Sigmoid colon (tissue), 7 donors: ENCODE data around the gene IL6ST. TPM values are rescaled to one million over a fixed set of nuclear protein-coding genes. Genes with fewer than 3 reads are reported as not detected.
"Not testable (repeated sequence)": the region's sequence is repeated elsewhere in the genome, so short reads cannot be mapped to it uniquely, and the experiment has no call there.

Experiments used
- DNase-seq: peaks from one replicate; pipeline ENCODE4 v3.0.0-alpha.2; 2019
- H3K27ac ChIP-seq, 4 donors: fragments of 200-600 bp; sonication (generic); one replicate each; pipeline ENCODE4 v1.5.1; 2016 to 2019; ENCODE audit warnings: mild to moderate bottlenecking in 1 of 4
- H3K27me3 ChIP-seq, 3 donors: fragments of 200-600 bp; sonication (generic); one replicate each; pipeline ENCODE4 v1.5.1; 2019; ENCODE audit warnings: mild to moderate bottlenecking in 1 of 3
- H3K36me3 ChIP-seq, 4 donors: fragments of 200-600 bp; sonication (generic); one replicate each; pipeline ENCODE4 v1.5.1; 2016 to 2019
- H3K4me1 ChIP-seq, 4 donors: fragments of 200-600 bp; sonication (generic); one replicate each; pipeline ENCODE4 v1.5.1; 2017 to 2019
- H3K4me3 ChIP-seq, 4 donors: fragments of 200-600 bp; sonication (generic); one replicate each; pipeline ENCODE4 v1.5.1; 2017 to 2019; ENCODE audit warnings: mild to moderate bottlenecking in 2 of 4, moderate library complexity in 1 of 4
- H3K9me3 ChIP-seq, 4 donors: fragments of 200-600 bp in 3 of 4; sonication (generic) in 3 of 4; one replicate each; pipeline versions ENCODE4 v1.5.1 to v1.6.1; 2013 to 2019
- CTCF ChIP-seq, 4 experiments: fragments of 450-650 bp in 3 of 4; fragments of 200-600 bp in 1 of 4; IDR thresholded peaks; one replicate each; pipeline ENCODE4 v1.5.1; 2016 to 2019; ENCODE audit warnings: antibody characterized with exemption in 4 of 4, mild to moderate bottlenecking in 3 of 4, moderate library complexity in 2 of 4
- EP300 ChIP-seq, 4 donors: sonication (generic); formaldehyde crosslinking; IDR thresholded peaks; one replicate each; pipeline ENCODE4 v1.6.1; 2017; ENCODE audit warnings: antibody characterized with exemption in 4 of 4
- POLR2A ChIP-seq, 2 donors: fragments of 450-650 bp; IDR thresholded peaks; one replicate each; pipeline ENCODE4 v1.6.1; 2016; ENCODE audit warnings: antibody characterized with exemption in 2 of 2, mild to moderate bottlenecking in 2 of 2, moderate library complexity in 2 of 2
- POLR2AphosphoS5 ChIP-seq, 4 donors: sonication (generic); formaldehyde crosslinking; IDR thresholded peaks; one replicate each; pipeline ENCODE4 v1.6.1; 2017; ENCODE audit warnings: antibody characterized with exemption in 4 of 4
- WGBS, 2 donors: extraction: QIAGEN DNeasy Blood & Tissue Kit; methylation state at CpG; one replicate each; pipeline ENCODE4 v1.1.7; 2013; 5-methylcytosine and 5-hydroxymethylcytosine counted together
- intact Hi-C: fragments of 100-400 bp; cut with DNase I; formaldehyde crosslinking; loops from one replicate; pipeline ENCODE4 v1.15.1; 2023
- polyA plus RNA-seq, 3 donors: library from polyadenylated mRNA; stranded (reverse); fragments of 200-250 nt; gene quantifications; one replicate each; pipeline ENCODE4 v1.2.3, GENCODE V29; 2013
- total RNA-seq, 4 donors: library from RNA; depleted of rRNA; stranded (reverse); fragments of >200 nt; gene quantifications; one replicate each; pipeline ENCODE4 v1.1.0, GENCODE V29; 2016
- donor health status: healthy with polysubstance abuse.
- donor health status: Bipolar disorder and iron deficiency.
- donor health status: healthy.

The IL6ST gene
- total and polyA plus RNA-seq, 7 donors = 7.4 to 373 (median 206) TPM

- Histone ChIP-seq H3K36me3 (no peaks in the 10 kb centered on the region), H3K9me3 (no peaks in the 10 kb centered on the region), H3K27ac (peak overlapping the region; percentile 94 to 100 (median 99)), H3K4me3 (peak overlapping the region; percentile 63 to 92 (median 85)), H3K27me3 (no peaks in the 10 kb centered on the region), H3K4me1 (peaks cover 0 to 67% (median 52%) of the 10 kb centered on the region in 4 donors)
- WGBS, 2 donors = 60 to 78% methylated on average over 5 of the region's 5 CpGs
- no peak for DNase-seq
- intact Hi-C loops = loop anchor here (5.0 to 10.0 kb wide), 5 partner anchors 55 to 913 kb away; partner anchors contain the start of genes MAP3K1, PLPP1 and SETD9
- TF ChIP-seq POLR2AphosphoS5 (IDR thresholded peaks at IDR 0.05) (peak in 1 of 4 donors; percentile 5), EP300 (IDR thresholded peaks at IDR 0.05) (no peak)
Observed at GRCh38 chr5:55991768-55992486, 2.8 kb downstream of the IL6ST start.

- not testable (repeated sequence) for H3K4me3 ChIP-seq, H3K27me3 ChIP-seq, DNase-seq, H3K36me3 ChIP-seq, H3K9me3 ChIP-seq
- peak overlapping the region in 3 of 4 donors; percentile 42 to 100 (median 94) for H3K27ac ChIP-seq
- 78 to 86% methylated on average over 4 of the region's 4 CpGs for WGBS, 2 donors
- intact Hi-C loops = loop anchor here (5.0 to 10.0 kb wide), 5 partner anchors 54 to 914 kb away; partner anchors contain the start of genes MAP3K1, PLPP1 and SETD9
- peaks cover 0 to 56% (median 43%) of the 10 kb centered on the region in 4 donors for H3K4me1 ChIP-seq
Observed at GRCh38 chr5:55990895-55991294, 3.9 kb downstream of the IL6ST start.

- Histone ChIP-seq H3K27me3 (no peaks in the 10 kb centered on the region), H3K27ac (peak overlapping the region in 3 of 4 donors; percentile 25 to 94 (median 42)), H3K4me1 (peaks cover 0 to 55% (median 40%) of the 10 kb centered on the region in 4 donors), H3K36me3 (no peaks in the 10 kb centered on the region), H3K4me3 (peak overlapping the region in 1 of 4 donors; percentile 4), H3K9me3 (no peaks in the 10 kb centered on the region)
- no peak for DNase-seq
- TF ChIP-seq POLR2A (IDR thresholded peaks at IDR 0.05) (no peak), CTCF (IDR thresholded peaks at IDR 0.05) (no peak), POLR2AphosphoS5 (IDR thresholded peaks at IDR 0.05) (no peak), EP300 (IDR thresholded peaks at IDR 0.05) (no peak)
- intact Hi-C loops = loop anchor here (5.0 to 10.0 kb wide), 5 partner anchors 53 to 915 kb away; partner anchors contain the start of genes MAP3K1, PLPP1 and SETD9
- WGBS, 2 donors = 77 to 79% methylated on average over 1 of the region's 1 CpG
Observed at GRCh38 chr5:55989860-55990259, 4.9 kb downstream of the IL6ST start.

- TF ChIP-seq EP300 (IDR thresholded peaks at IDR 0.05) = no peak
- no peak for TF ChIP-seq POLR2AphosphoS5 (IDR thresholded peaks at IDR 0.05)
- TF ChIP-seq POLR2A (IDR thresholded peaks at IDR 0.05) = no peak
- no peak for TF ChIP-seq CTCF (IDR thresholded peaks at IDR 0.05)
- Histone ChIP-seq H3K27me3 (no peaks in the 10 kb centered on the region), H3K4me1 (peaks cover 0 to 63% (median 47%) of the 10 kb centered on the region in 4 donors), H3K27ac (peak overlapping the region in 2 of 4 donors; percentile 25 to 94), H3K9me3 (no peaks in the 10 kb centered on the region), H3K4me3 (no peak overlapping the region), H3K36me3 (no peaks in the 10 kb centered on the region)
- intact Hi-C loops = no loop called here
- WGBS, 2 donors = 30 to 56% methylated on average over 4 of the region's 4 CpGs
- no peak for DNase-seq
Observed at GRCh38 chr5:55988979-55989638, 5.7 kb downstream of the IL6ST start.

- H3K9me3 ChIP-seq, H3K4me3 ChIP-seq, H3K27me3 ChIP-seq, H3K27ac ChIP-seq, intact Hi-C loops, H3K36me3 ChIP-seq, DNase-seq: not testable (repeated sequence)
- 95 to 98% methylated on average over 10 of the region's 10 CpGs for WGBS, 2 donors
- peaks cover 0 to 70% (median 53%) of the 10 kb centered on the region in 4 donors for H3K4me1 ChIP-seq
Observed at GRCh38 chr5:55988428-55988827, 6.3 kb downstream of the IL6ST start.

- no peak for DNase-seq
- Histone ChIP-seq H3K27ac (no peak overlapping the region), H3K4me3 (no peak overlapping the region), H3K9me3 (no peaks in the 10 kb centered on the region), H3K36me3 (peaks cover 0 to 6% (median 0%) of the 10 kb centered on the region in 4 donors), H3K27me3 (no peaks in the 10 kb centered on the region), H3K4me1 (peaks cover 0 to 69% (median 53%) of the 10 kb centered on the region in 4 donors)
- TF ChIP-seq POLR2A (IDR thresholded peaks at IDR 0.05) (no peak), EP300 (IDR thresholded peaks at IDR 0.05) (no peak), CTCF (IDR thresholded peaks at IDR 0.05) (no peak), POLR2AphosphoS5 (IDR thresholded peaks at IDR 0.05) (no peak)
- intact Hi-C loops = no loop called here
- WGBS, 2 donors = 86 to 88% methylated on average over 4 of the region's 4 CpGs
Observed at GRCh38 chr5:55986931-55987330, 7.8 kb downstream of the IL6ST start.
